Measurements from ENCODE around the gene CFB. TPM values are rescaled to one million over a fixed set of nuclear protein-coding genes. Genes with fewer than 3 reads are reported as not detected.
A peak's percentile ranks its signal among the peaks of the same experiment; 100 is the strongest.

The CFB gene
- total and polyA plus RNA-seq, 9 of the 15 experiments (the other 6 are each of a cell fraction or from before 2014, with no cell fraction given), result 0.08 to 0.91 (median 0.22) TPM; not detected in 4

DNA sequence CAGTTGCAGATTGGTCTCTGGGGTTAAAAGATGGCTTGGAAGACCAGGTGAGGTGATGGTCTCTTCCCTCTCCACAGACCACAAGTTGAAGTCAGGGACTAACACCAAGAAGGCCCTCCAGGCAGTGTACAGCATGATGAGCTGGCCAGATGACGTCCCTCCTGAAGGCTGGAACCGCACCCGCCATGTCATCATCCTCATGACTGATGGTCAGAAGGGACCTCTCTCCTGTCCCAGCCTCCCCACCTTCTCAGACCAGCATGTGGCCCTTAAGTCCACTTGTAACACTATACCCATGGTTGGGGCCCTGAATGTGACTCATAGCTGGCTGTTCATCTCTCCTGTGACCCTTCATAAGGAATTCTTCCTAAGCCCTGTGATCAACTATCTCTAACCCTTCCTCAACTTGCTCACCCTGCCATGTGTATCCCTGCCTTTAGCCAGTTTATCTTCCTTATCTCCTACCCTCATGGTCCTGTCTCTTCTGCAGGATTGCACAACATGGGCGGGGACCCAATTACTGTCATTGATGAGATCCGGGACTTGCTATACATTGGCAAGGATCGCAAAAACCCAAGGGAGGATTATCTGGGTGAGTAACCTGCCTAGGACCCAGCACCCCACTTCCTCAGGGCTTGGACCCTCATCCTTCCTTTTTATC is 3.0 kb downstream of the CFB start (continued):
- TF ChIP-seq, protein P1, sequence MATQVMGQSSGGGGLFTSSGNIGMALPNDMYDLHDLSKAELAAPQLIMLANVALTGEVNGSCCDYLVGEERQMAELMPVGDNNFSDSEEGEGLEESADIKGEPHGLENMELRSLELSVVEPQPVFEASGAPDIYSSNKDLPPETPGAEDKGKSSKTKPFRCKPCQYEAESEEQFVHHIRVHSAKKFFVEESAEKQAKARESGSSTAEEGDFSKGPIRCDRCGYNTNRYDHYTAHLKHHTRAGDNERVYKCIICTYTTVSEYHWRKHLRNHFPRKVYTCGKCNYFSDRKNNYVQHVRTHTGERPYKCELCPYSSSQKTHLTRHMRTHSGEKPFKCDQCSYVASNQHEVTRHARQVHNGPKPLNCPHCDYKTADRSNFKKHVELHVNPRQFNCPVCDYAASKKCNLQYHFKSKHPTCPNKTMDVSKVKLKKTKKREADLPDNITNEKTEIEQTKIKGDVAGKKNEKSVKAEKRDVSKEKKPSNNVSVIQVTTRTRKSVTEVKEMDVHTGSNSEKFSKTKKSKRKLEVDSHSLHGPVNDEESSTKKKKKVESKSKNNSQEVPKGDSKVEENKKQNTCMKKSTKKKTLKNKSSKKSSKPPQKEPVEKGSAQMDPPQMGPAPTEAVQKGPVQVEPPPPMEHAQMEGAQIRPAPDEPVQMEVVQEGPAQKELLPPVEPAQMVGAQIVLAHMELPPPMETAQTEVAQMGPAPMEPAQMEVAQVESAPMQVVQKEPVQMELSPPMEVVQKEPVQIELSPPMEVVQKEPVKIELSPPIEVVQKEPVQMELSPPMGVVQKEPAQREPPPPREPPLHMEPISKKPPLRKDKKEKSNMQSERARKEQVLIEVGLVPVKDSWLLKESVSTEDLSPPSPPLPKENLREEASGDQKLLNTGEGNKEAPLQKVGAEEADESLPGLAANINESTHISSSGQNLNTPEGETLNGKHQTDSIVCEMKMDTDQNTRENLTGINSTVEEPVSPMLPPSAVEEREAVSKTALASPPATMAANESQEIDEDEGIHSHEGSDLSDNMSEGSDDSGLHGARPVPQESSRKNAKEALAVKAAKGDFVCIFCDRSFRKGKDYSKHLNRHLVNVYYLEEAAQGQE (IDR thresholded peaks at IDR 0.05; ENCODE audit: borderline replicate concordance), result no peak; the same call in 1 of the 2 replicates
- TF ChIP-seq, protein P1 (CRISPR knock-in tag; IDR thresholded peaks at IDR 0.05; ENCODE audit: low read depth), result no peak
- TF ChIP-seq HDAC3 (IDR thresholded peaks at IDR 0.05; ENCODE audit: borderline replicate concordance, partially characterized antibody) (peak; percentile 5), PHB2 (IDR thresholded peaks at IDR 0.05; ENCODE audit: low read depth) (no peak), JUNB (CRISPR knock-in tag; conservative IDR thresholded peaks at IDR 0.05) (no peak), TCFL5 (CRISPR knock-in tag; conservative IDR thresholded peaks at IDR 0.05) (no peak), NCOA4 (IDR thresholded peaks at IDR 0.05; ENCODE audit: partially characterized antibody) (no peak), POLR2A (conservative IDR thresholded peaks at IDR 0.05) (no peak), HCFC1 (IDR thresholded peaks at IDR 0.05; ENCODE audit: low read depth, low read length) (no peak), SMARCC2 (IDR thresholded peaks at IDR 0.05; ENCODE audit: low read depth) (peak; percentile 61), MYC (IDR thresholded peaks at IDR 0.05; ENCODE audit: low read depth, low read length) (peak; percentile 86), MYC (CRISPR knock-in tag; IDR thresholded peaks at IDR 0.05; ENCODE audit: borderline replicate concordance, low read depth) (no peak), ZNF143 (CRISPR knock-in tag; IDR thresholded peaks at IDR 0.05) (no peak)
- TF ChIP-seq, protein P2, sequence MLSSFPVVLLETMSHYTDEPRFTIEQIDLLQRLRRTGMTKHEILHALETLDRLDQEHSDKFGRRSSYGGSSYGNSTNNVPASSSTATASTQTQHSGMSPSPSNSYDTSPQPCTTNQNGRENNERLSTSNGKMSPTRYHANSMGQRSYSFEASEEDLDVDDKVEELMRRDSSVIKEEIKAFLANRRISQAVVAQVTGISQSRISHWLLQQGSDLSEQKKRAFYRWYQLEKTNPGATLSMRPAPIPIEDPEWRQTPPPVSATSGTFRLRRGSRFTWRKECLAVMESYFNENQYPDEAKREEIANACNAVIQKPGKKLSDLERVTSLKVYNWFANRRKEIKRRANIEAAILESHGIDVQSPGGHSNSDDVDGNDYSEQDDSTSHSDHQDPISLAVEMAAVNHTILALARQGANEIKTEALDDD (IDR thresholded peaks at IDR 0.05), result peak; percentile 82
